ENCODE results near the gene KISS1R.
A peak's percentile ranks its signal among the peaks of the same experiment; 100 is the strongest.
"Not testable (repeated sequence)": the region's sequence is repeated elsewhere in the genome, so short reads cannot be mapped to it uniquely, and the experiment has no call there.

The KISS1R gene

GRCh38 chr19:917323-918151, at the start of gene KISS1R:
KISS1R (plus strand) TSS chr19:917333; CDS start chr19:917503, 170 bp downstream.
- DNase-seq = peak; percentile 48

- no peak for DNase-seq
Observed at GRCh38 chr19:867855-868457, 49.2 kb upstream of the KISS1R start.

- DNase-seq = no peak
Observed at GRCh38 chr19:868458-869244, 48.5 kb upstream of the KISS1R start.

GRCh38 chr19:869245-870177, 47.6 kb upstream of the KISS1R start:
- no peak for DNase-seq

GRCh38 chr19:870314-870713, 46.8 kb upstream of the KISS1R start:
- DNase-seq = no peak

- no peak for DNase-seq
Observed at GRCh38 chr19:870963-871401, 46.2 kb upstream of the KISS1R start.

GRCh38 chr19:871446-872265, 45.5 kb upstream of the KISS1R start:
- DNase-seq = no peak

- peak; percentile 65 for DNase-seq
Observed at GRCh38 chr19:872266-872951, 44.7 kb upstream of the KISS1R start.

GRCh38 chr19:873084-873483, 44.0 kb upstream of the KISS1R start:
- peak; percentile 44 for DNase-seq

- DNase-seq = no peak
Observed at GRCh38 chr19:873561-874041, 43.5 kb upstream of the KISS1R start.

- DNase-seq = no peak
Observed at GRCh38 chr19:875265-875879, 41.8 kb upstream of the KISS1R start.

GRCh38 chr19:876089-876488, 41.0 kb upstream of the KISS1R start:
- DNase-seq = no peak

- no peak for DNase-seq
Observed at GRCh38 chr19:876780-877314, 40.3 kb upstream of the KISS1R start.

- DNase-seq = not testable (repeated sequence)
Observed at GRCh38 chr19:877992-878660, 39.0 kb upstream of the KISS1R start.

- DNase-seq = not testable (repeated sequence)
Observed at GRCh38 chr19:878751-879561, 38.2 kb upstream of the KISS1R start.

- no peak for DNase-seq
Observed at GRCh38 chr19:879711-880438, 37.3 kb upstream of the KISS1R start.

- no peak for DNase-seq
Observed at GRCh38 chr19:881385-882071, 35.6 kb upstream of the KISS1R start.

All from stimulated activated CD4-positive, alpha-beta T cell treated with anti-CD3 and anti-CD28 coated beads, Interleukin-12 subunit alpha, Interleukin-12 subunit beta, amount 100 ng/mL, for 4 hours (primary cell).